Fibroblast of peridontal ligament (primary cell): ENCODE results near the gene DOCK4.

Experiments
- DNase-seq: peaks from one replicate; pipeline ENCODE4 v3.0.0-alpha.2; 2010; ENCODE audit errors: extremely low read depth

The DOCK4 gene

GRCh38 chr7:112056409-112056808, 149.8 kb downstream of the DOCK4 start:
- DNase-seq: peak; percentile 40

GRCh38 chr7:112053737-112054069, 152.5 kb downstream of the DOCK4 start:
- no peak for DNase-seq

- no peak for DNase-seq
Observed at GRCh38 chr7:112052993-112053736, 153.0 kb downstream of the DOCK4 start.

GRCh38 chr7:112052498-112052897, 153.7 kb downstream of the DOCK4 start:
- no peak for DNase-seq

GRCh38 chr7:112050250-112050881, 155.8 kb downstream of the DOCK4 start:
- peak; percentile 11 for DNase-seq

- DNase-seq: no peak
Observed at GRCh38 chr7:112049555-112050249, 156.5 kb downstream of the DOCK4 start.

- no peak for DNase-seq
Observed at GRCh38 chr7:112047421-112047820, 158.8 kb downstream of the DOCK4 start.

- DNase-seq: no peak
Observed at GRCh38 chr7:112045222-112045621, 161.0 kb downstream of the DOCK4 start.

- no peak for DNase-seq
Observed at GRCh38 chr7:112042631-112043030, 163.6 kb downstream of the DOCK4 start.

- no peak for DNase-seq
Observed at GRCh38 chr7:112038353-112038752, 167.8 kb downstream of the DOCK4 start.

GRCh38 chr7:112036071-112036470, 170.1 kb downstream of the DOCK4 start:
- DNase-seq: peak; percentile 47

- no peak for DNase-seq
Observed at GRCh38 chr7:112031689-112032088, 174.5 kb downstream of the DOCK4 start.

GRCh38 chr7:112025556-112025955, 180.6 kb downstream of the DOCK4 start:
- DNase-seq: no peak

GRCh38 chr7:112023786-112024185, 182.4 kb downstream of the DOCK4 start:
- no peak for DNase-seq

GRCh38 chr7:112023282-112023681, 182.9 kb downstream of the DOCK4 start:
- no peak for DNase-seq

- DNase-seq: no peak
Observed at GRCh38 chr7:112022128-112022527, 184.1 kb downstream of the DOCK4 start.

GRCh38 chr7:112021379-112022044, 184.7 kb downstream of the DOCK4 start:
- no peak for DNase-seq

- DNase-seq: no peak
Observed at GRCh38 chr7:112020800-112021199, 185.4 kb downstream of the DOCK4 start.

GRCh38 chr7:112019932-112020331, 186.3 kb downstream of the DOCK4 start:
- no peak for DNase-seq

- DNase-seq: peak; percentile 50
Observed at GRCh38 chr7:112018305-112019030, 187.7 kb downstream of the DOCK4 start.

GRCh38 chr7:112015146-112015545, 191.1 kb downstream of the DOCK4 start:
- no peak for DNase-seq

- DNase-seq: no peak
Observed at GRCh38 chr7:112014347-112014746, 191.9 kb downstream of the DOCK4 start.
